8988T (cell line): ENCODE data around the gene HOXC10.
A peak's percentile ranks its signal among the peaks of the same experiment; 100 is the strongest.

Experiments used
- DNase-seq: peaks from one replicate; pipeline ENCODE4 v3.0.0; 2011

HOXC10 gene

GRCh38 chr12:53984901-53985691, at the start of gene HOXC10:
Gene HOXC10, plus strand, starts transcription at chr12:53985146. Its CDS starts 114 bp downstream, at chr12:53985260.
- peak; percentile 99 for DNase-seq

GRCh38 chr12:53935383-53936341, 49.3 kb upstream of the HOXC10 start:
- no peak for DNase-seq

GRCh38 chr12:53937099-53937498, 47.8 kb upstream of the HOXC10 start:
- DNase-seq, result no peak

- DNase-seq, result no peak
These were observed 47.2 kb upstream of the HOXC10 start for GRCh38 chr12:53937596-53938325.

- DNase-seq, result peak; percentile 92
These were observed 46.4 kb upstream of the HOXC10 start, which contains the start of gene HOXC13 for GRCh38 chr12:53938326-53939140. Gene HOXC13, plus strand, starts transcription at chr12:53938831. Its CDS starts 76 bp downstream, at chr12:53938907.

GRCh38 chr12:53939141-53940108, 45.5 kb upstream of the HOXC10 start:
- DNase-seq, result no peak

- DNase-seq, result no peak
These were observed 44.4 kb upstream of the HOXC10 start for GRCh38 chr12:53940443-53941014.

GRCh38 chr12:53941187-53941586, 43.8 kb upstream of the HOXC10 start:
- DNase-seq, result no peak

- DNase-seq, result no peak
These were observed 43.2 kb upstream of the HOXC10 start for GRCh38 chr12:53941750-53942149.

GRCh38 chr12:53942467-53942997, 42.4 kb upstream of the HOXC10 start:
- DNase-seq, result no peak

- DNase-seq, result no peak
These were observed 40.7 kb upstream of the HOXC10 start for GRCh38 chr12:53944209-53944608.

GRCh38 chr12:53944907-53945847, 39.8 kb upstream of the HOXC10 start:
- DNase-seq, result no peak

- DNase-seq, result no peak
These were observed 37.2 kb upstream of the HOXC10 start for GRCh38 chr12:53947743-53948142.

GRCh38 chr12:53948650-53949593, 36.0 kb upstream of the HOXC10 start:
- peak; percentile 53 for DNase-seq

GRCh38 chr12:53949631-53950436, 35.1 kb upstream of the HOXC10 start:
- no peak for DNase-seq

GRCh38 chr12:53950437-53950773, 34.5 kb upstream of the HOXC10 start:
- peak; percentile 46 for DNase-seq
